H1 (cell line): Measurements from ENCODE around the gene PBLD. TPM values are rescaled to one million over a fixed set of nuclear protein-coding genes. Genes with fewer than 3 reads are reported as not detected.

ENCODE experiments used
- CTCF ChIA-PET: fragments of 300-600 bp; sonication (Branson Sonifier 250); formaldehyde crosslinking; loops from one replicate; lab custom pipeline; 2021; ENCODE audit not compliant: partially characterized antibody; lab: Charles Lee
- POLR2A ChIA-PET: fragments of 300-600 bp; sonication (Branson Sonifier 250); formaldehyde crosslinking; loops from one replicate; lab custom pipeline; 2021; ENCODE audit warnings: inconsistent platforms; ENCODE audit not compliant: partially characterized antibody; lab: Charles Lee
- DNase-seq, 2 experiments: peaks; one replicate each; pipeline versions ENCODE4 v3.0.0 to v3.0.0-alpha.2; 2010 to 2022; ENCODE audit warnings: low spot score in 2 of 2, low read depth in 1 of 2, mixed read lengths in 1 of 2
- FAIRE-seq: peaks from 2 replicates; lab custom pipeline; 2011; peaks lifted over from hg19 to GRCh38; lab: Jason Lieb, UNC
- H2AFZ ChIP-seq: 2 replicates; pipeline ENCODE4 v1.8.1; 2012; ENCODE audit warnings: low read length, inconsistent platforms
- H2AK5ac ChIP-seq: 2 replicates; pipeline ENCODE4 v1.6.1; 2013; ENCODE audit warnings: low read depth, low read length
- H2BK120ac ChIP-seq: replicated peaks from 2 replicates; pipeline ENCODE3; 2013; ENCODE audit warnings: low read depth, low read length, inconsistent platforms
- H2BK12ac ChIP-seq: 2 replicates; pipeline ENCODE4 v1.6.1; 2013; ENCODE audit warnings: low read depth, low read length
- H2BK15ac ChIP-seq: 2 replicates; pipeline ENCODE4 v1.6.1; 2013; ENCODE audit warnings: low read length
- H2BK20ac ChIP-seq: 2 replicates; pipeline ENCODE4 v1.6.1; 2013; ENCODE audit warnings: low read length
- H2BK5ac ChIP-seq: 2 replicates; pipeline ENCODE4 v1.6.1; 2013; ENCODE audit warnings: low read depth, low read length
- H3K14ac ChIP-seq: 2 replicates; pipeline ENCODE4 v1.6.1; 2013; ENCODE audit warnings: inconsistent platforms; ENCODE audit not compliant: insufficient read length
- H3K18ac ChIP-seq: 2 replicates; pipeline ENCODE4 v1.6.1; 2013; ENCODE audit warnings: low read length; ENCODE audit errors: extremely low read depth
- H3K23ac ChIP-seq: 2 replicates; pipeline ENCODE4 v1.6.1; 2013; ENCODE audit warnings: inconsistent platforms; ENCODE audit not compliant: insufficient read length
- H3K23me2 ChIP-seq: 2 replicates; pipeline ENCODE4 v1.6.1; 2013; ENCODE audit warnings: low read depth, low read length
- H3K27ac ChIP-seq: 2 replicates; pipeline ENCODE4 v1.6.1; 2011; ENCODE audit warnings: low read depth, low read length, inconsistent platforms
- H3K27me3 ChIP-seq, 4 experiments: replicated peaks in 1 of 4; 1 replicate in 1 of 4; 2 replicates in 3 of 4; pipeline versions ENCODE4 v1.6.1 to v1.8.1; 2011 to 2013; ENCODE audit warnings: low read length in 3 of 4, mild to moderate bottlenecking in 3 of 4, inconsistent platforms in 2 of 4, mixed read lengths in 2 of 4, moderate library complexity in 1 of 4; ENCODE audit not compliant: control insufficient read depth in 3 of 4, insufficient read depth in 3 of 4; ENCODE audit errors: extremely low read depth in 1 of 4
- H3K36me3 ChIP-seq, 4 experiments: 2 replicates each; pipeline versions ENCODE4 v1.6.1 to v1.8.1; 2011 to 2013; ENCODE audit warnings: mild to moderate bottlenecking in 4 of 4, low read length in 3 of 4, moderate library complexity in 2 of 4, control low read depth in 1 of 4, inconsistent platforms in 1 of 4; ENCODE audit not compliant: insufficient read depth in 4 of 4, control insufficient read depth in 2 of 4
- H3K4ac ChIP-seq: replicated peaks from 2 replicates; pipeline ENCODE3; 2013; ENCODE audit warnings: low read length, low read depth, mixed read lengths, inconsistent platforms; ENCODE audit not compliant: insufficient read length
- H3K4me1 ChIP-seq, 4 experiments: replicated peaks in 1 of 4; 1 replicate in 1 of 4; 2 replicates in 3 of 4; pipeline versions ENCODE4 v1.6.1 to v1.8.1; 2011 to 2013; ENCODE audit warnings: low read length in 3 of 4, inconsistent platforms in 2 of 4, mixed read lengths in 1 of 4; ENCODE audit not compliant: insufficient read depth in 4 of 4, control insufficient read depth in 3 of 4
- H3K4me2 ChIP-seq, 2 experiments: 2 replicates each; pipeline versions ENCODE4 v1.6.1 to v1.8.1; 2011 to 2013; ENCODE audit warnings: low read depth in 2 of 2, low read length in 2 of 2, control low read depth in 1 of 2, inconsistent platforms in 1 of 2, mild to moderate bottlenecking in 1 of 2; ENCODE audit not compliant: insufficient read depth in 1 of 2
- H3K4me3 ChIP-seq, 4 experiments: fragments of 200-600, 300-600 bp in 1 of 4; sonication (generic), shearing (Covaris generic), sonication (Bioruptor Twin) in 1 of 4; 2 replicates each; pipeline versions ENCODE4 v1.5.1 to v1.8.1; 2011 to 2016; ENCODE audit warnings: low read length in 4 of 4, low read depth in 3 of 4, control low read depth in 2 of 4, inconsistent platforms in 2 of 4, mild to moderate bottlenecking in 2 of 4, mixed read lengths in 1 of 4, moderate library complexity in 1 of 4; ENCODE audit not compliant: insufficient read depth in 2 of 4; ENCODE audit errors: extremely low read depth in 1 of 4
- H3K56ac ChIP-seq: replicated peaks from 2 replicates; pipeline ENCODE3; 2013; ENCODE audit warnings: low read depth, mild to moderate bottlenecking, mixed read lengths, low read length, inconsistent platforms; ENCODE audit not compliant: insufficient read length
- H3K79me1 ChIP-seq: 2 replicates; pipeline ENCODE4 v1.6.1; 2013; ENCODE audit warnings: low read depth, low read length, control low read depth
- H3K79me2 ChIP-seq, 2 experiments: 2 replicates each; pipeline versions ENCODE4 v1.6.1 to v1.8.1; 2012 to 2013; ENCODE audit warnings: low read length in 2 of 2, mild to moderate bottlenecking in 2 of 2, inconsistent platforms in 1 of 2; ENCODE audit not compliant: insufficient read depth in 2 of 2, control insufficient read depth in 1 of 2
- H3K9ac ChIP-seq, 4 experiments: replicated peaks in 1 of 4; 1 replicate in 1 of 4; 2 replicates in 3 of 4; pipeline versions ENCODE4 v1.6.1 to v1.8.1; 2011 to 2013; ENCODE audit warnings: low read depth in 3 of 4, low read length in 3 of 4, control low read depth in 2 of 4, mild to moderate bottlenecking in 2 of 4, moderate library complexity in 2 of 4, inconsistent platforms in 1 of 4; ENCODE audit errors: extremely low read depth in 1 of 4
- H3K9me3 ChIP-seq, 2 experiments: 2 replicates each; pipeline versions ENCODE4 v1.6.1 to v1.8.1; 2012 to 2013; ENCODE audit warnings: mild to moderate bottlenecking in 2 of 2, moderate library complexity in 2 of 2, control low read depth in 1 of 2, inconsistent platforms in 1 of 2, low read depth in 1 of 2, low read length in 1 of 2, mixed read lengths in 1 of 2; ENCODE audit not compliant: insufficient read depth in 2 of 2
- H4K20me1 ChIP-seq, 2 experiments: replicated peaks in 1 of 2; 2 replicates each; pipeline versions ENCODE3 to v1.8.1; 2011 to 2013; ENCODE audit warnings: inconsistent platforms in 2 of 2, low read length in 2 of 2, mild to moderate bottlenecking in 1 of 2; ENCODE audit not compliant: insufficient read depth in 2 of 2, control insufficient read depth in 1 of 2
- H4K5ac ChIP-seq: 2 replicates; pipeline ENCODE4 v1.6.1; 2013; ENCODE audit warnings: low read length, low read depth, mixed read lengths, inconsistent platforms; ENCODE audit not compliant: insufficient read length
- H4K8ac ChIP-seq: 2 replicates; pipeline ENCODE4 v1.8.0; 2013; ENCODE audit warnings: mild to moderate bottlenecking, moderate library complexity, low read length, inconsistent platforms; ENCODE audit not compliant: insufficient read depth; ENCODE audit errors: extremely low read depth
- H4K91ac ChIP-seq: replicated peaks from 2 replicates; pipeline ENCODE3; 2013; ENCODE audit warnings: low read length, mixed read lengths, inconsistent platforms; ENCODE audit not compliant: insufficient read length
- CHD2 ChIP-seq: IDR thresholded peaks from 2 replicates; pipeline ENCODE4 v1.6.1; 2012; ENCODE audit warnings: low read length, improper control_type of control experiment
- CREB1 ChIP-seq: IDR thresholded peaks from 2 replicates; pipeline ENCODE4 v1.6.1; 2012; ENCODE audit warnings: inconsistent platforms
- CTBP2 ChIP-seq: IDR thresholded peaks from 2 replicates; pipeline ENCODE4 v1.7.0; 2011; ENCODE audit warnings: borderline replicate concordance, mild to moderate bottlenecking, moderate library complexity, mixed read lengths, low read length; ENCODE audit not compliant: insufficient read depth, insufficient read length
- GTF2F1 ChIP-seq: IDR thresholded peaks from 2 replicates; pipeline ENCODE4 v1.6.1; 2012; ENCODE audit warnings: low read depth, low read length, improper control_type of control experiment, borderline replicate concordance
- JUN ChIP-seq: IDR thresholded peaks from 2 replicates; pipeline ENCODE4 v1.6.1; 2011; ENCODE audit warnings: low read depth, mild to moderate bottlenecking, improper control_type of control experiment, low read length
- MAFK ChIP-seq: IDR thresholded peaks from 2 replicates; pipeline ENCODE4 v1.6.1; 2012; ENCODE audit warnings: low read depth, mild to moderate bottlenecking, improper control_type of control experiment, low read length
- POLR2A ChIP-seq, 2 experiments: IDR thresholded peaks; 1 replicate in 1 of 2; 2 replicates in 1 of 2; pipeline ENCODE4 v1.6.1; 2011; ENCODE audit warnings: low read depth in 2 of 2, low read length in 2 of 2, mild to moderate bottlenecking in 2 of 2; ENCODE audit errors: control extremely low read depth in 1 of 2
- RAD21 ChIP-seq, 2 experiments: IDR thresholded peaks in 1 of 2; conservative IDR thresholded peaks in 1 of 2; 2 replicates each; pipeline ENCODE4 v1.6.1; 2011; ENCODE audit warnings: low read depth in 2 of 2, low read length in 2 of 2, improper control_type of control experiment in 1 of 2, inconsistent platforms in 1 of 2, mild to moderate bottlenecking in 1 of 2, moderate library complexity in 1 of 2
- RFX5 ChIP-seq: IDR thresholded peaks from 2 replicates; pipeline ENCODE4 v1.6.1; 2011; ENCODE audit warnings: low read depth, low read length, improper control_type of control experiment, borderline replicate concordance
- SIX5 ChIP-seq: IDR thresholded peaks from 2 replicates; pipeline ENCODE4 v1.6.1; 2011; ENCODE audit warnings: mild to moderate bottlenecking, low read depth, low read length
- SP1 ChIP-seq: IDR thresholded peaks from 2 replicates; pipeline ENCODE4 v1.6.1; 2011; ENCODE audit warnings: low read depth, low read length
- SP4 ChIP-seq: IDR thresholded peaks from 2 replicates; pipeline ENCODE4 v1.6.1; 2012; ENCODE audit warnings: low read length, inconsistent platforms
- polyA plus RNA-seq, 7 experiments: library from polyadenylated mRNA; depleted of rRNA in 3 of 7; stranded (reverse) in 5 of 7; unstranded in 2 of 7; fragments of >200 nt in 5 of 7; fragments of 200-250 nt in 2 of 7; gene quantifications; 1 replicate in 5 of 7; 2 replicates in 1 of 7; 4 replicates in 1 of 7; pipeline versions ENCODE4 v1.2.1 to v1.2.3, GENCODE V29; 2011 to 2013; ENCODE audit warnings: missing spikeins in 2 of 7, mixed read lengths in 2 of 7
- total RNA-seq: library from RNA; stranded (reverse); fragmentation: NEBNext Ultra II Directional; extraction: Animal tissue kit (Norgen Biotek cat#: 25700); gene quantifications from 2 replicates; pipeline ENCODE4 v1.2.1, GENCODE V29; 2021

Gene PBLD
- total and polyA plus RNA-seq, 2 of the 8 experiments (the other 6 are each of a cell fraction or from before 2014, with no cell fraction given): 0.56 to 2.0 TPM

DNA sequence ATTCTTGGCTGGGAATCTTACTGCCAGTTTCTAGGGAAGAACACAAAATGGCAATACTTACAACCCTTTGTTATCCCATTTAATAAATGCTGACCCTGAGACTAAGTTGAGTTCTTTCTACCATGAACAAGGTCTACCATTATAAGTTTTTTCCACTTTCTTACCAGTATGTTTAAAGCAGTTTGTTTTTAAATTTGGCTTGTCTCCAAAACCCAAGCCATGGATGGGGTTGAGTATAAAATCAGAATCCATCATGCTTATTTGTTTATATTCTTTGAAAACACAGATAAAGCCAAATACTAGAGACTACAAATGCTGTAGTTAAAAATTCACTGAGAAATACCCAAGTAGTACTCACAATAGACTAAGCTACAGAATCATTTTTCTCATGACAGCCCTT, 42.0 kb downstream of the PBLD start:
- CTCF ChIA-PET: no interaction called here
- no peak overlapping the region for H3K4me3 ChIP-seq
- H3K9me3 ChIP-seq: no peaks in the 10 kb centered on the region
- H2BK120ac ChIP-seq: no peak overlapping the region
- H2BK12ac ChIP-seq: no peak overlapping the region
- no peaks in the 10 kb centered on the region for H3K36me3 ChIP-seq
- H3K4ac ChIP-seq: no peak overlapping the region
- H3K14ac ChIP-seq: no peak overlapping the region
- H3K79me1 ChIP-seq: no peaks in the 10 kb centered on the region
- no peaks in the 10 kb centered on the region for H3K79me2 ChIP-seq
- no peak overlapping the region for H2AK5ac ChIP-seq
- no peaks in the 10 kb centered on the region for H4K20me1 ChIP-seq
- no peak overlapping the region for H2BK15ac ChIP-seq
- no peak overlapping the region for H3K56ac ChIP-seq
- POLR2A ChIA-PET: no interaction called here
- H3K9ac ChIP-seq: no peak overlapping the region
- no peak overlapping the region for H3K4me2 ChIP-seq
- H3K27me3 ChIP-seq: no peaks in the 10 kb centered on the region
- no peak overlapping the region for H4K5ac ChIP-seq
- TF ChIP-seq RAD21 (IDR thresholded peaks at IDR 0.05 in 1 of 2, conservative IDR thresholded peaks at IDR 0.05 in 1 of 2; ENCODE audit: low read depth in 2 of 2, low read length in 2 of 2): no peak
- TF ChIP-seq CTBP2: no peak
- no peak for TF ChIP-seq POLR2A (IDR thresholded peaks at IDR 0.05; ENCODE audit: control extremely low read depth in 1 of 2, low read depth in 2 of 2, low read length in 2 of 2)
- no peak for TF ChIP-seq CHD2
- TF ChIP-seq GTF2F1: no peak
- no peak for TF ChIP-seq SP1
- no peak for TF ChIP-seq SIX5
- TF ChIP-seq SP4: no peak
- no peak for TF ChIP-seq CREB1
- TF ChIP-seq MAFK: no peak
- TF ChIP-seq RFX5: no peak
- TF ChIP-seq JUN: no peak
- no peak overlapping the region for H3K18ac ChIP-seq
- no peak for DNase-seq
- FAIRE-seq: no peak
- no peaks in the 10 kb centered on the region for H3K4me1 ChIP-seq
- H3K23me2 ChIP-seq: no peaks in the 10 kb centered on the region
- no peak overlapping the region for H2BK20ac ChIP-seq
- no peak overlapping the region for H2BK5ac ChIP-seq
- H2AFZ ChIP-seq: no peak overlapping the region
- no peak overlapping the region for H4K8ac ChIP-seq
- H4K91ac ChIP-seq: no peak overlapping the region
- no peak overlapping the region for H3K27ac ChIP-seq
- H3K23ac ChIP-seq: no peak overlapping the region
